BE2C (cell line): Measurements from ENCODE around the gene BLOC1S6.
"Not testable (repeated sequence)": the region's sequence is repeated elsewhere in the genome, so short reads cannot be mapped to it uniquely, and the experiment has no call there.

ENCODE experiments used
- DNase-seq: peaks from one replicate; pipeline ENCODE4 v3.0.0-alpha.2; 2020
- H3K27me3 ChIP-seq: fragments of 250-450 bp; sonication (Bioruptor Pico); 2 replicates; pipeline ENCODE4 v1.5.1; 2020; ENCODE audit warnings: mild to moderate bottlenecking
- H3K36me3 ChIP-seq: fragments of 250-450 bp; sonication (Bioruptor Pico); 2 replicates; pipeline ENCODE4 v1.5.1; 2020; ENCODE audit warnings: mild to moderate bottlenecking
- H3K4me1 ChIP-seq: fragments of 250-450 bp; sonication (Bioruptor Pico); 2 replicates; pipeline ENCODE4 v1.5.1; 2020
- H3K4me3 ChIP-seq: 2 replicates; pipeline ENCODE4 v1.5.1; 2011; ENCODE audit warnings: low read depth, low read length
- H3K9me3 ChIP-seq: fragments of 250-450 bp; sonication (Bioruptor Pico); 2 replicates; pipeline ENCODE4 v1.5.1; 2020
- CTCF ChIP-seq: IDR thresholded peaks from 2 replicates; pipeline ENCODE4 v1.5.1; 2012; ENCODE audit warnings: mild to moderate bottlenecking, low read depth, low read length

Gene BLOC1S6

DNA sequence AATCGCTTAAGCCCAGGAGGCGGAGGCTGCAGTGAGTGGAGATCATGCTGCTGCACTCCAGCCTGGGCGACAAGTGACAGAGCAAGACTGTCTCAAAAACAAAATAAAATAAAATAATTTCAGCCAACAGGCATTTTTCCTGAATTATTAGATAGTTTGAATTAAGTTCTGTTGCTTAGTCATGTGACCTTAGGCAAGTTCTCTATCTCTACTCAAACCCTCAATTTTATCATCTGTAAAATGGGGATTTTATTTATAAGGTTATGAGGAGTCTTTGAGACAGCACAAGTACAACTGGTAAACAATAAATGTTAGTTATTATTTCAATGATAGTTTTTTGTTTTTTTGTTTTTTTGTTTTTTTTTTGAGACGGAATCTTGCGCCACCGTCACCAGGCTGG, 60.6 kb downstream of the BLOC1S6 start:
- H3K4me1 ChIP-seq = no peaks in the 10 kb centered on the region
- H3K36me3 ChIP-seq = no peaks in the 10 kb centered on the region
- no peak overlapping the region for H3K4me3 ChIP-seq
- no peak for TF ChIP-seq CTCF
- H3K27me3 ChIP-seq = peaks cover 7% of the 10 kb centered on the region; the same call in 1 of the 2 replicates
- peaks cover 3% of the 10 kb centered on the region for H3K9me3 ChIP-seq
- no peak for DNase-seq

- Histone ChIP-seq H3K36me3 (no peaks in the 10 kb centered on the region), H3K9me3 (peaks cover 3% of the 10 kb centered on the region), H3K4me1 (no peaks in the 10 kb centered on the region), H3K4me3 (no peak overlapping the region), H3K27me3 (no peaks in the 10 kb centered on the region; the same call in 1 of the 2 replicates)
- no peak for DNase-seq
- TF ChIP-seq CTCF = no peak
Measured at GRCh38 chr15:45648521-45649200, 61.5 kb downstream of the BLOC1S6 start.

- not testable (repeated sequence) for DNase-seq, H3K27me3 ChIP-seq, H3K4me3 ChIP-seq, H3K9me3 ChIP-seq, H3K36me3 ChIP-seq, H3K4me1 ChIP-seq
Measured at GRCh38 chr15:45650007-45650406, 62.8 kb downstream of the BLOC1S6 start.

GRCh38 chr15:45650889-45651525, 63.8 kb downstream of the BLOC1S6 start:
- TF ChIP-seq CTCF = no peak
- DNase-seq = no peak
- Histone ChIP-seq H3K27me3 (no peaks in the 10 kb centered on the region), H3K36me3 (no peaks in the 10 kb centered on the region), H3K9me3 (peaks cover 3% of the 10 kb centered on the region), H3K4me3 (no peak overlapping the region), H3K4me1 (no peaks in the 10 kb centered on the region)

DNA sequence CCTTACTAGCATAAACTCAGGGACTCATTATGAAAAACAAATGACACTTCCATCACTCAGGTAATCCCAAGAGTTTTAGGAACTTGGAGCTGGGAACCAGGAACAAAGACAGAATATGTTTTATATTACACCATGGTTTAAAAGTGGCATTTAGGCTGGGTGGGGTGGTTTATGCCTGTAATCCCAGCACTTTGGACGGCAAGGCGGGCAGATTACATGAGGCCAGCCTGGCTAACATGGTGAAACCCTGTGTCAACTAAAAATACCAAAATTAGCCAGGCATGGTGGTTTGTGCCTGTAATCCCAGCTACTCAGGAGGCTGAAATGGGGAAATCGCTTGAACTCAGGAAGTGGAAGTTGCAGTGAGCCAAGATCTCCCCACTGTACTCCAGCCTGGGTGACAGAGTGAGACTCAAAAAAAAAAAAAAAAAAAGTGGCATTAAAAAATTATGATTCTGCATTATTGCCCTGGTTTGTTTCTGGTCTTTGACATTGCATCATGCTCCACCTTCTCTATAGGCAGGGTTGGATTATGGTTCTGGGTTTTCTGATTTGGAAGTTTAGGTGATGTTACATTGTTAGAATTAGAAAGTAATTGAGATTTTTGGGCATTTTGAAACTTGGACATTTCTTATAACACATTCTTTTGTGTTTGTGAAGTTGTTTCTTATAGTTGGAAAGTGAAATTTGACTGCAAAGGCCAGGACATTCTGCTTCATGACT, 66.7 kb downstream of the BLOC1S6 start:
- H3K4me3 ChIP-seq = no peak overlapping the region
- no peak for DNase-seq
- no peaks in the 10 kb centered on the region for H3K4me1 ChIP-seq
- H3K9me3 ChIP-seq = peaks cover 3% of the 10 kb centered on the region
- no peaks in the 10 kb centered on the region for H3K27me3 ChIP-seq
- TF ChIP-seq CTCF = no peak
- H3K36me3 ChIP-seq = no peaks in the 10 kb centered on the region

DNA sequence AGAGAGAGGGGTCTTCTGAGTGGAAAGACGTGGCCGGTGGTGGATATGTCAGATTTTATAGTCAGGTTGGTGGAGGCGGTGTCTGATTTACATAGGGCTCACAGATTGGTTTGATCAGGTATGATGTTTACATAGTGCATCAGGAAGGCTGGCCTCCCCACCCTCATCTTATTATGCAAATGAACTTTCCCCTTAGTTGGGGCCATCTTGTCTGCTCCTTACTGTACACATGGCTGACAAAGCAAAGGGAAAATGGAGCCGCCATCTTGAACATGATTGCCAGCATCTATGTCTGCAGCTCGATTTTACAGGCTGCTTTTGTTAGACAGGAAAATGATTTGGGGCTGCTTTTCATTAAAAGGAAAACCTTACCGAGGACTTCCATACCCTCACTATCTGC, 67.6 kb downstream of the BLOC1S6 start:
- no peak for TF ChIP-seq CTCF
- DNase-seq = peak; percentile 12
- Histone ChIP-seq H3K36me3 (no peaks in the 10 kb centered on the region), H3K9me3 (peaks cover 3% of the 10 kb centered on the region), H3K4me3 (no peak overlapping the region), H3K4me1 (no peaks in the 10 kb centered on the region), H3K27me3 (no peaks in the 10 kb centered on the region)
